H1 (cell line): ENCODE results near the gene UBR3. TPM values are rescaled to one million over a fixed set of nuclear protein-coding genes. Genes with fewer than 3 reads are reported as not detected.
A peak's percentile ranks its signal among the peaks of the same experiment; 100 is the strongest.

Experiments
- CTCF ChIA-PET: fragments of 300-600 bp; sonication (Branson Sonifier 250); formaldehyde crosslinking; loops from one replicate; lab custom pipeline; 2021; ENCODE audit not compliant: partially characterized antibody; lab: Charles Lee
- POLR2A ChIA-PET: fragments of 300-600 bp; sonication (Branson Sonifier 250); formaldehyde crosslinking; loops from one replicate; lab custom pipeline; 2021; ENCODE audit warnings: inconsistent platforms; ENCODE audit not compliant: partially characterized antibody; lab: Charles Lee
- DNase-seq, 2 experiments: peaks; one replicate each; pipeline versions ENCODE4 v3.0.0 to v3.0.0-alpha.2; 2010 to 2022; ENCODE audit warnings: low spot score in 2 of 2, low read depth in 1 of 2, mixed read lengths in 1 of 2
- FAIRE-seq: peaks from 2 replicates; lab custom pipeline; 2011; peaks lifted over from hg19 to GRCh38; lab: Jason Lieb, UNC
- H2AFZ ChIP-seq: 2 replicates; pipeline ENCODE4 v1.8.1; 2012; ENCODE audit warnings: low read length, inconsistent platforms
- H2AK5ac ChIP-seq: 2 replicates; pipeline ENCODE4 v1.6.1; 2013; ENCODE audit warnings: low read depth, low read length
- H2BK120ac ChIP-seq: replicated peaks from 2 replicates; pipeline ENCODE3; 2013; ENCODE audit warnings: low read depth, low read length, inconsistent platforms
- H2BK12ac ChIP-seq: 2 replicates; pipeline ENCODE4 v1.6.1; 2013; ENCODE audit warnings: low read depth, low read length
- H2BK15ac ChIP-seq: 2 replicates; pipeline ENCODE4 v1.6.1; 2013; ENCODE audit warnings: low read length
- H2BK20ac ChIP-seq: 2 replicates; pipeline ENCODE4 v1.6.1; 2013; ENCODE audit warnings: low read length
- H2BK5ac ChIP-seq: 2 replicates; pipeline ENCODE4 v1.6.1; 2013; ENCODE audit warnings: low read depth, low read length
- H3K14ac ChIP-seq: 2 replicates; pipeline ENCODE4 v1.6.1; 2013; ENCODE audit warnings: inconsistent platforms; ENCODE audit not compliant: insufficient read length
- H3K18ac ChIP-seq: 2 replicates; pipeline ENCODE4 v1.6.1; 2013; ENCODE audit warnings: low read length; ENCODE audit errors: extremely low read depth
- H3K23ac ChIP-seq: 2 replicates; pipeline ENCODE4 v1.6.1; 2013; ENCODE audit warnings: inconsistent platforms; ENCODE audit not compliant: insufficient read length
- H3K23me2 ChIP-seq: 2 replicates; pipeline ENCODE4 v1.6.1; 2013; ENCODE audit warnings: low read depth, low read length
- H3K27ac ChIP-seq: 2 replicates; pipeline ENCODE4 v1.6.1; 2011; ENCODE audit warnings: low read depth, low read length, inconsistent platforms
- H3K27me3 ChIP-seq, 4 experiments: replicated peaks in 1 of 4; 1 replicate in 1 of 4; 2 replicates in 3 of 4; pipeline versions ENCODE4 v1.6.1 to v1.8.1; 2011 to 2013; ENCODE audit warnings: low read length in 3 of 4, mild to moderate bottlenecking in 3 of 4, inconsistent platforms in 2 of 4, mixed read lengths in 2 of 4, moderate library complexity in 1 of 4; ENCODE audit not compliant: control insufficient read depth in 3 of 4, insufficient read depth in 3 of 4; ENCODE audit errors: extremely low read depth in 1 of 4
- H3K36me3 ChIP-seq, 4 experiments: 2 replicates each; pipeline versions ENCODE4 v1.6.1 to v1.8.1; 2011 to 2013; ENCODE audit warnings: mild to moderate bottlenecking in 4 of 4, low read length in 3 of 4, moderate library complexity in 2 of 4, control low read depth in 1 of 4, inconsistent platforms in 1 of 4; ENCODE audit not compliant: insufficient read depth in 4 of 4, control insufficient read depth in 2 of 4
- H3K4ac ChIP-seq: replicated peaks from 2 replicates; pipeline ENCODE3; 2013; ENCODE audit warnings: low read length, low read depth, mixed read lengths, inconsistent platforms; ENCODE audit not compliant: insufficient read length
- H3K4me1 ChIP-seq, 4 experiments: replicated peaks in 1 of 4; 1 replicate in 1 of 4; 2 replicates in 3 of 4; pipeline versions ENCODE4 v1.6.1 to v1.8.1; 2011 to 2013; ENCODE audit warnings: low read length in 3 of 4, inconsistent platforms in 2 of 4, mixed read lengths in 1 of 4; ENCODE audit not compliant: insufficient read depth in 4 of 4, control insufficient read depth in 3 of 4
- H3K4me2 ChIP-seq, 2 experiments: 2 replicates each; pipeline versions ENCODE4 v1.6.1 to v1.8.1; 2011 to 2013; ENCODE audit warnings: low read depth in 2 of 2, low read length in 2 of 2, control low read depth in 1 of 2, inconsistent platforms in 1 of 2, mild to moderate bottlenecking in 1 of 2; ENCODE audit not compliant: insufficient read depth in 1 of 2
- H3K4me3 ChIP-seq, 4 experiments: fragments of 200-600, 300-600 bp in 1 of 4; sonication (generic), shearing (Covaris generic), sonication (Bioruptor Twin) in 1 of 4; 2 replicates each; pipeline versions ENCODE4 v1.5.1 to v1.8.1; 2011 to 2016; ENCODE audit warnings: low read length in 4 of 4, low read depth in 3 of 4, control low read depth in 2 of 4, inconsistent platforms in 2 of 4, mild to moderate bottlenecking in 2 of 4, mixed read lengths in 1 of 4, moderate library complexity in 1 of 4; ENCODE audit not compliant: insufficient read depth in 2 of 4; ENCODE audit errors: extremely low read depth in 1 of 4
- H3K56ac ChIP-seq: replicated peaks from 2 replicates; pipeline ENCODE3; 2013; ENCODE audit warnings: low read depth, mild to moderate bottlenecking, mixed read lengths, low read length, inconsistent platforms; ENCODE audit not compliant: insufficient read length
- H3K79me1 ChIP-seq: 2 replicates; pipeline ENCODE4 v1.6.1; 2013; ENCODE audit warnings: low read depth, low read length, control low read depth
- H3K79me2 ChIP-seq, 2 experiments: 2 replicates each; pipeline versions ENCODE4 v1.6.1 to v1.8.1; 2012 to 2013; ENCODE audit warnings: low read length in 2 of 2, mild to moderate bottlenecking in 2 of 2, inconsistent platforms in 1 of 2; ENCODE audit not compliant: insufficient read depth in 2 of 2, control insufficient read depth in 1 of 2
- H3K9ac ChIP-seq, 4 experiments: replicated peaks in 1 of 4; 1 replicate in 1 of 4; 2 replicates in 3 of 4; pipeline versions ENCODE4 v1.6.1 to v1.8.1; 2011 to 2013; ENCODE audit warnings: low read depth in 3 of 4, low read length in 3 of 4, control low read depth in 2 of 4, mild to moderate bottlenecking in 2 of 4, moderate library complexity in 2 of 4, inconsistent platforms in 1 of 4; ENCODE audit errors: extremely low read depth in 1 of 4
- H3K9me3 ChIP-seq, 2 experiments: 2 replicates each; pipeline versions ENCODE4 v1.6.1 to v1.8.1; 2012 to 2013; ENCODE audit warnings: mild to moderate bottlenecking in 2 of 2, moderate library complexity in 2 of 2, control low read depth in 1 of 2, inconsistent platforms in 1 of 2, low read depth in 1 of 2, low read length in 1 of 2, mixed read lengths in 1 of 2; ENCODE audit not compliant: insufficient read depth in 2 of 2
- H4K20me1 ChIP-seq, 2 experiments: replicated peaks in 1 of 2; 2 replicates each; pipeline versions ENCODE3 to v1.8.1; 2011 to 2013; ENCODE audit warnings: inconsistent platforms in 2 of 2, low read length in 2 of 2, mild to moderate bottlenecking in 1 of 2; ENCODE audit not compliant: insufficient read depth in 2 of 2, control insufficient read depth in 1 of 2
- H4K5ac ChIP-seq: 2 replicates; pipeline ENCODE4 v1.6.1; 2013; ENCODE audit warnings: low read length, low read depth, mixed read lengths, inconsistent platforms; ENCODE audit not compliant: insufficient read length
- H4K8ac ChIP-seq: 2 replicates; pipeline ENCODE4 v1.8.0; 2013; ENCODE audit warnings: mild to moderate bottlenecking, moderate library complexity, low read length, inconsistent platforms; ENCODE audit not compliant: insufficient read depth; ENCODE audit errors: extremely low read depth
- H4K91ac ChIP-seq: replicated peaks from 2 replicates; pipeline ENCODE3; 2013; ENCODE audit warnings: low read length, mixed read lengths, inconsistent platforms; ENCODE audit not compliant: insufficient read length
- ATF2 ChIP-seq: IDR thresholded peaks from 2 replicates; pipeline ENCODE4 v1.6.1; 2012; ENCODE audit warnings: low read length, inconsistent platforms
- CTCF ChIP-seq, 3 experiments: IDR thresholded peaks; 1 replicate in 2 of 3; 2 replicates in 1 of 3; pipeline versions ENCODE4 v1.5.1 to v1.6.1; 2011; ENCODE audit warnings: low read length in 3 of 3, mild to moderate bottlenecking in 3 of 3, inconsistent platforms in 2 of 3, low read depth in 1 of 3, moderate library complexity in 1 of 3; ENCODE audit not compliant: insufficient read depth in 1 of 3; ENCODE audit errors: control extremely low read depth in 1 of 3
- EZH2 ChIP-seq: fragments of 200-600 bp; sonication (generic); IDR thresholded peaks from 2 replicates; pipeline ENCODE4 v1.7.1; 2012; ENCODE audit warnings: low read depth, mild to moderate bottlenecking, moderate library complexity, low read length, inconsistent platforms; ENCODE audit not compliant: severe bottlenecking
- KDM4A ChIP-seq: IDR thresholded peaks from one replicate; pipeline ENCODE4 v1.7.1; 2012; ENCODE audit warnings: low read depth, mild to moderate bottlenecking, moderate library complexity, low read length, inconsistent platforms; ENCODE audit not compliant: severe bottlenecking
- SIN3A ChIP-seq, 2 experiments: IDR thresholded peaks in 1 of 2; conservative IDR thresholded peaks in 1 of 2; 2 replicates each; pipeline ENCODE4 v1.6.1; 2011 to 2012; ENCODE audit warnings: low read length in 2 of 2, improper control_type of control experiment in 1 of 2, low read depth in 1 of 2, mild to moderate bottlenecking in 1 of 2
- TAF1 ChIP-seq: IDR thresholded peaks from 2 replicates; pipeline ENCODE4 v1.6.1; 2011; ENCODE audit warnings: mild to moderate bottlenecking, low read depth, low read length
- TCF12 ChIP-seq: IDR thresholded peaks from 2 replicates; pipeline ENCODE4 v1.6.1; 2011; ENCODE audit warnings: low read depth, mild to moderate bottlenecking, low read length
- WGBS, 2 experiments: shearing (Covaris generic) in 1 of 2; methylation state at CpG; one replicate each; pipeline versions ENCODE4 v1.1.6 to v1.1.7; 2013 to 2015; ENCODE audit warnings: low lambda C conversion rate in 2 of 2, mixed read lengths in 2 of 2, inconsistent platforms in 1 of 2, low coverage in 1 of 2, missing lambda C conversion rate in 1 of 2; ENCODE audit not compliant: insufficient replicate concordance in 2 of 2, insufficient coverage in 1 of 2, insufficient read length in 1 of 2; ENCODE audit errors: extremely low coverage in 1 of 2, missing lambda C conversion rate in 1 of 2; 5-methylcytosine and 5-hydroxymethylcytosine counted together
- polyA plus RNA-seq, 7 experiments: library from polyadenylated mRNA; depleted of rRNA in 3 of 7; stranded (reverse) in 5 of 7; unstranded in 2 of 7; fragments of >200 nt in 5 of 7; fragments of 200-250 nt in 2 of 7; gene quantifications; 1 replicate in 5 of 7; 2 replicates in 1 of 7; 4 replicates in 1 of 7; pipeline versions ENCODE4 v1.2.1 to v1.2.3, GENCODE V29; 2011 to 2013; ENCODE audit warnings: missing spikeins in 2 of 7, mixed read lengths in 2 of 7
- total RNA-seq: library from RNA; stranded (reverse); fragmentation: NEBNext Ultra II Directional; extraction: Animal tissue kit (Norgen Biotek cat#: 25700); gene quantifications from 2 replicates; pipeline ENCODE4 v1.2.1, GENCODE V29; 2021

UBR3 gene
- total and polyA plus RNA-seq, 2 of the 8 experiments (the other 6 are each of a cell fraction or from before 2014, with no cell fraction given) = 3.7 to 17.7 TPM

GRCh38 chr2:169782513-169782912 is 44.7 kb upstream of the UBR3 start:
- H3K4me3 ChIP-seq = no peak overlapping the region
- H3K9me3 ChIP-seq = no peaks in the 10 kb centered on the region
- ChIA-PET CTCF (interaction anchor here (0.5 to 1.8 kb wide), 3 partner anchors 10 to 165 kb away, joined by 3 to 4 read pairs (median 4); no protein-coding TSS in a partner anchor), POLR2A (interaction anchor here (0.6 to 1.3 kb wide), 4 partner anchors 26 to 42 kb away, joined by 3 read pairs; partner anchors contain the start of gene METTL5)
- WGBS, 2 experiments = 91% methylated on average over 1 of the region's 1 CpG; no CpG with 5 or more reads in 1 of the 2 experiments
- H3K27ac ChIP-seq = no peak overlapping the region
- no peak overlapping the region for H3K4ac ChIP-seq
- H3K14ac ChIP-seq = no peak overlapping the region
- no peak for DNase-seq
- H3K9ac ChIP-seq = no peak overlapping the region
- H3K18ac ChIP-seq = no peak overlapping the region
- no peak overlapping the region for H2BK5ac ChIP-seq
- H4K8ac ChIP-seq = no peak overlapping the region
- no peaks in the 10 kb centered on the region for H4K20me1 ChIP-seq
- H3K23me2 ChIP-seq = no peaks in the 10 kb centered on the region
- H4K91ac ChIP-seq = no peak overlapping the region
- H3K36me3 ChIP-seq = no peaks in the 10 kb centered on the region
- H2AFZ ChIP-seq = no peak overlapping the region
- TF ChIP-seq ATF2 (no peak), KDM4A (no peak), SIN3A (conservative IDR thresholded peaks at IDR 0.05 in 1 of 2, IDR thresholded peaks at IDR 0.05 in 1 of 2; ENCODE audit: low read depth in 1 of 2, low read length in 2 of 2) (no peak), CTCF (IDR thresholded peaks at IDR 0.05; ENCODE audit: control extremely low read depth in 1 of 3, insufficient read depth in 1 of 3, low read depth in 1 of 3, low read length in 3 of 3) (peak in 1 of 3 experiments; percentile 40; a peak in 1 of 4 replicates), TAF1 (no peak), EZH2 (no peak), TCF12 (no peak)
- H3K79me1 ChIP-seq = no peaks in the 10 kb centered on the region
- H4K5ac ChIP-seq = no peak overlapping the region
- no peak overlapping the region for H2BK12ac ChIP-seq
- H3K56ac ChIP-seq = no peak overlapping the region
- no peak overlapping the region for H2AK5ac ChIP-seq
- no peak for FAIRE-seq
- no peaks in the 10 kb centered on the region for H3K27me3 ChIP-seq
- H3K4me2 ChIP-seq = no peak overlapping the region
- no peak overlapping the region for H2BK15ac ChIP-seq
- no peak overlapping the region for H2BK120ac ChIP-seq
- no peak overlapping the region for H3K23ac ChIP-seq
- H3K79me2 ChIP-seq = no peaks in the 10 kb centered on the region
- H2BK20ac ChIP-seq = no peak overlapping the region
- no peaks in the 10 kb centered on the region for H3K4me1 ChIP-seq
